ENCODE results near the gene NFKBIB. TPM values are rescaled to one million over a fixed set of nuclear protein-coding genes. Genes with fewer than 3 reads are reported as not detected.
A peak's percentile ranks its signal among the peaks of the same experiment; 100 is the strongest.

The NFKBIB gene
- total RNA-seq, 1 donor from 2014 or later = 102 TPM

DNA sequence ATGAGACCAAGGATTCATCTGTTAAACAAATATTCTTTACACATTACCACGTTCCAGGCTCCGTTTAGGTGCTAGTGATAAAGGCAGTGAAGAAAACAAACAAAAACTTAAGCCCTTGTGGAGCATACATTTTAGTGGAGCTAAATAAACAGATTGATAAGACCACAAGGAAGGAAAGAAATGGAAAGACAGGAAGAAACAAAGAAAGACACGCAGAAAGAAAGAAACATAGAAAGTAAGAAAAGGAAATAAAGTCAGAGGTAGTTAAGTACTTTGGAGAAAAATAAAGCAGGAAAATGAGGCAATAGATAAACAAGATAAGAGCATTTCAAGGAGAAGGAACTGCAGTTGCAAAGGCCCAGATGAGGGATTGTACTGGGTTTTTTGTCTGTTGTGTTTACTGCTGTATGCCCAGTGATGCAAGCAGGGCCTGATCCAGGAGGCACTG, 998 bp downstream of the NFKBIB start:
- intact Hi-C loops (cut with micrococcal nuclease) = loop anchor here (1.0 kb wide), 1 partner anchor 52 kb away; no protein-coding TSS in a partner anchor
- H3K36me3 Mint-ChIP-seq (ENCODE audit: low read depth) = peaks cover 22% of the 10 kb centered on the region
- peaks cover 42% of the 10 kb centered on the region for H3K4me1 Mint-ChIP-seq (ENCODE audit: low read depth)
- DNase-seq (ENCODE audit: low spot score) = no peak
- peak overlapping the region; percentile 93 for H3K4me3 Mint-ChIP-seq
- H3K27ac Mint-ChIP-seq = peak overlapping the region; percentile 87
- no peaks in the 10 kb centered on the region for H3K9me3 Mint-ChIP-seq
- H3K27me3 Mint-ChIP-seq (ENCODE audit: insufficient read depth) = no peaks in the 10 kb centered on the region

DNA sequence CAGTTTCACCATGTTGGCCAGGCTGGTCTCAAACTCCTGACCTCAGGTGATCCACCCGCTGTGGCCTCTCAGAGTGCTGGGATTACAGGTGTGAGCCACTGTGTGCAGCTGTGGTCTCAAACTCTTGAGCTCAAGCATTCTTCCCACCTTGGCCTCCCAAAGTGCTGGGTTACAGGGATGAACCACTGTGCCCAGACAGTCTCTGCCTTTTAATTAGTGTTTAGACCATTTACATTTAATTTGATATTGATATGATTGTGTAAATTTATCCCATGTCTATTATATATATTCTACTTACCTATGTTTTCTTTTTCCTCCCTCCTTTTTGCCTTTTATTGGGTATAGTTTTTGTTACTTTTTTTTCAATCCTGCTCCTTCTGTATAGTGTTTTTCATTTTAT, 1.9 kb downstream of the NFKBIB start:
- no peak for DNase-seq (ENCODE audit: low spot score)
- Mint-ChIP-seq H3K4me1 (ENCODE audit: low read depth) (peaks cover 42% of the 10 kb centered on the region), H3K27me3 (ENCODE audit: insufficient read depth) (no peaks in the 10 kb centered on the region), H3K36me3 (ENCODE audit: low read depth) (peaks cover 24% of the 10 kb centered on the region), H3K4me3 (peak overlapping the region; percentile 72), H3K27ac (no peak overlapping the region), H3K9me3 (no peaks in the 10 kb centered on the region)
- intact Hi-C loops (cut with micrococcal nuclease) = loop anchor here (1.0 kb wide), 1 partner anchor 51 kb away; no protein-coding TSS in a partner anchor

DNA sequence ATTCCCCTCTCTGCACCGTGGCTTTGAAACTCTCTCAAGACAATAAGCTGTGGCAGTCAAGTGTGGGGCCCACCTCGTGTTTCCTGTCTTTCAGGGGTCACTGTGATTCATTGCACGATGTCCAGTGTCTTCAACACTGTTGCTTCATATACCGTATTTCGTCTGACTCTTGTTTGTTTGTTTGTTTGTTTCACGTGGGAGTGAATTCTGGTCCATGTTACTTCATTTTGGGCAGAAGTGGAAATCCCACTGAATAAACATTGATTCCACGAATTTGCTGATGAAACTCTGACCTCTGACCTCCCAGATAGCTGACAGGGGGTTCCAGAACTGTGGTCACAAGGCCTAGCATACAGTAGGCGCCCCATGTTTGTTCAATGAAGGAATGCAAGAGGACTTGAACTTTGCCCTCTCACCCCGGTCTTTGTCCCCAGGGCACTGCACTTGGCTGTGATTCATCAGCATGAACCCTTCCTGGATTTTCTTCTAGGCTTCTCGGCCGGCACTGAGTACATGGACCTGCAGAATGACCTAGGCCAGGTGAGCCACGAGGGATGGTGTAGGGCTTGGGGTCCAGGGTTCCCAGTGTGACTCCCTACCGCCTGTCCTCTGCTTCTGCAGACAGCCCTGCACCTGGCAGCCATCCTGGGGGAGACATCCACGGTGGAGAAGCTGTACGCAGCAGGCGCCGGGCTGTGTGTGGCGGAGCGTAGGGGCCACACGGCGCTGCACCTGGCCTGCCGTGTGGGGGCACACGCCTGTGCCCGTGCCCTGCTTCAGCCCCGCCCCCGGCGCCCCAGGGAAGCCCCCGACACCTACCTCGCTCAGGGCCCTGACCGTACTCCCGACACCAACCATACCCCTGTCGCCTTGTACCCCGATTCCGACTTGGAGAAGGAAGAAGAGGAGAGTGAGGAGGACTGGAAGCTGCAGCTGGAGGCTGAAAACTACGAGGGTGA, 5.1 kb downstream of the NFKBIB start:
- H3K9me3 Mint-ChIP-seq = no peaks in the 10 kb centered on the region
- peaks cover 25% of the 10 kb centered on the region for H3K4me1 Mint-ChIP-seq (ENCODE audit: low read depth)
- no peak overlapping the region for H3K4me3 Mint-ChIP-seq
- H3K27me3 Mint-ChIP-seq (ENCODE audit: insufficient read depth) = no peaks in the 10 kb centered on the region
- H3K36me3 Mint-ChIP-seq (ENCODE audit: low read depth) = peaks cover 36% of the 10 kb centered on the region
- DNase-seq (ENCODE audit: low spot score) = no peak
- no peak overlapping the region for H3K27ac Mint-ChIP-seq
- intact Hi-C loops (cut with micrococcal nuclease) = no loop called here

DNA sequence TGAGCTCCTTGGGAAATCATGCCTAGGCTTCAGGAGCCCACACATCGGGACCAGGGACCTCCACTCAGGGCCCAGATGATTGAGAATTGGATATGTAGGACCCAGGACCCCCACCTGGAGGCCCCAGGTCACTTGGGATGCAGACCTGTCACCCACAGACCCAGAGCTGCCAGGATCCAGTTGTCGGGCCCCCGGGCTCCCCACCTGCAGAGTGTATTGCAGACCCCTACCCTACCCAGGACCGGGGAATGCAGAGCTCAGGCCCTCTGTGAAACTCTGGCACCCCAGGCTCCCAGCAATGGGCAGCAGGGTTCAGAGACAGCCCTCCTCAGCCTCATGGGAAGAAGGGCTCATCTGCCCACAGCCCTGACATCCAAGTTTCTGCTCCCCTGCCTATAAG, 5.9 kb downstream of the NFKBIB start:
- H3K36me3 Mint-ChIP-seq (ENCODE audit: low read depth) = peaks cover 37% of the 10 kb centered on the region
- intact Hi-C loops (cut with micrococcal nuclease) = no loop called here
- H3K27ac Mint-ChIP-seq = no peak overlapping the region
- no peaks in the 10 kb centered on the region for H3K27me3 Mint-ChIP-seq (ENCODE audit: insufficient read depth)
- no peaks in the 10 kb centered on the region for H3K9me3 Mint-ChIP-seq
- H3K4me3 Mint-ChIP-seq = no peak overlapping the region
- peaks cover 23% of the 10 kb centered on the region for H3K4me1 Mint-ChIP-seq (ENCODE audit: low read depth)
- DNase-seq (ENCODE audit: low spot score) = no peak

DNA sequence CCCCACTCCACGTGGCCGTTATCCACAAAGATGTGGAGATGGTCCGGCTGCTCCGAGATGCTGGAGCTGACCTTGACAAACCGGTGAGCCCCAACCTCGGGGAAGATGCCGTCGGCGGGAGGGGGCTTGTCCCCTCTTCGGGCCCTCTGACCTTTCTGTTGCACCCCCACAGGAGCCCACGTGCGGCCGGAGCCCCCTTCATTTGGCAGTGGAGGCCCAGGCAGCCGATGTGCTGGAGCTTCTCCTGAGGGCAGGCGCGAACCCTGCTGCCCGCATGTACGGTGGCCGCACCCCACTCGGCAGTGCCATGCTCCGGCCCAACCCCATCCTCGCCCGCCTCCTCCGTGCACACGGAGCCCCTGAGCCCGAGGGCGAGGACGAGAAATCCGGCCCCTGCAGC, 7.5 kb downstream of the NFKBIB start:
- Mint-ChIP-seq H3K9me3 (no peaks in the 10 kb centered on the region), H3K27ac (no peak overlapping the region), H3K27me3 (ENCODE audit: insufficient read depth) (no peaks in the 10 kb centered on the region), H3K4me1 (ENCODE audit: low read depth) (peaks cover 10% of the 10 kb centered on the region), H3K4me3 (no peak overlapping the region), H3K36me3 (ENCODE audit: low read depth) (peaks cover 39% of the 10 kb centered on the region)
- intact Hi-C loops (cut with micrococcal nuclease) = no loop called here
- no peak for DNase-seq (ENCODE audit: low spot score)

GRCh38 chr19:38907670-38908069, 7.9 kb downstream of the NFKBIB start:
- H3K27me3 Mint-ChIP-seq (ENCODE audit: insufficient read depth) = no peaks in the 10 kb centered on the region
- H3K27ac Mint-ChIP-seq = peak overlapping the region; percentile 49
- peaks cover 39% of the 10 kb centered on the region for H3K36me3 Mint-ChIP-seq (ENCODE audit: low read depth)
- H3K9me3 Mint-ChIP-seq = no peaks in the 10 kb centered on the region
- intact Hi-C loops (cut with micrococcal nuclease) = no loop called here
- H3K4me1 Mint-ChIP-seq (ENCODE audit: low read depth) = peaks cover 12% of the 10 kb centered on the region
- no peak for DNase-seq (ENCODE audit: low spot score)
- H3K4me3 Mint-ChIP-seq = no peak overlapping the region

DNA sequence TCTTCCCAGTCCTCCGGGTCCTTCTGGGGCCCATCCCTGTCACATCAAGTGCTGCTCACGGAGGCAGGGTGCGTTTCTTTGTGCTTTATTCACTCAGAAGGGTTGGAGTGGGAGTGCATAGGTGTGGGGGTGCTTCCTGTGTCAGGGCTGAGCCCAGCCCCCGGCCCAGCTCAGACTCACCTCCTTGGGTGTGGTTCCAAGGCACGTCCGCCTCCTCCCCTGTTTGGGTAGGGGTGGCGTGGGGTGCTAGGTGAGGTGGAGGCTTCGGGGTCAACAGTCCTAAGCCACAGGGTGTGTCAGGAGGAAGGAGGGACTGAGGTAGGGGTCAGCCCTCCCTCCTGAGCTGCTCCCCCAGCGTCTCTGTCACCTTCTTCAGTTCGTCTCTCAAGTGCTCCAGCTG, 9.1 kb downstream of the NFKBIB start:
- H3K36me3 Mint-ChIP-seq (ENCODE audit: low read depth) = peaks cover 35% of the 10 kb centered on the region
- no peak overlapping the region for H3K27ac Mint-ChIP-seq
- peaks cover 18% of the 10 kb centered on the region for H3K4me1 Mint-ChIP-seq (ENCODE audit: low read depth)
- no peak overlapping the region for H3K4me3 Mint-ChIP-seq
- no peaks in the 10 kb centered on the region for H3K27me3 Mint-ChIP-seq (ENCODE audit: insufficient read depth)
- intact Hi-C loops (cut with micrococcal nuclease) = no loop called here
- no peaks in the 10 kb centered on the region for H3K9me3 Mint-ChIP-seq
- no peak for DNase-seq (ENCODE audit: low spot score)

- no peak for DNase-seq (ENCODE audit: low spot score)
- peaks cover 12% of the 10 kb centered on the region for H3K4me1 Mint-ChIP-seq (ENCODE audit: low read depth)
- no peaks in the 10 kb centered on the region for H3K27me3 Mint-ChIP-seq (ENCODE audit: insufficient read depth)
- no peak overlapping the region for H3K4me3 Mint-ChIP-seq
- no peaks in the 10 kb centered on the region for H3K9me3 Mint-ChIP-seq
- H3K36me3 Mint-ChIP-seq (ENCODE audit: low read depth) = peaks cover 23% of the 10 kb centered on the region
- intact Hi-C loops (cut with micrococcal nuclease) = no loop called here
- no peak overlapping the region for H3K27ac Mint-ChIP-seq
These were observed 10.7 kb downstream of the NFKBIB start for GRCh38 chr19:38910488-38910887.

GRCh38 chr19:38911388-38912001, 11.7 kb downstream of the NFKBIB start:
- Mint-ChIP-seq H3K4me1 (ENCODE audit: low read depth) (peaks cover 12% of the 10 kb centered on the region), H3K9me3 (no peaks in the 10 kb centered on the region), H3K4me3 (no peak overlapping the region), H3K27ac (no peak overlapping the region), H3K36me3 (ENCODE audit: low read depth) (peaks cover 19% of the 10 kb centered on the region), H3K27me3 (ENCODE audit: insufficient read depth) (no peaks in the 10 kb centered on the region)
- intact Hi-C loops (cut with micrococcal nuclease) = no loop called here
- DNase-seq (ENCODE audit: low spot score) = no peak

DNA sequence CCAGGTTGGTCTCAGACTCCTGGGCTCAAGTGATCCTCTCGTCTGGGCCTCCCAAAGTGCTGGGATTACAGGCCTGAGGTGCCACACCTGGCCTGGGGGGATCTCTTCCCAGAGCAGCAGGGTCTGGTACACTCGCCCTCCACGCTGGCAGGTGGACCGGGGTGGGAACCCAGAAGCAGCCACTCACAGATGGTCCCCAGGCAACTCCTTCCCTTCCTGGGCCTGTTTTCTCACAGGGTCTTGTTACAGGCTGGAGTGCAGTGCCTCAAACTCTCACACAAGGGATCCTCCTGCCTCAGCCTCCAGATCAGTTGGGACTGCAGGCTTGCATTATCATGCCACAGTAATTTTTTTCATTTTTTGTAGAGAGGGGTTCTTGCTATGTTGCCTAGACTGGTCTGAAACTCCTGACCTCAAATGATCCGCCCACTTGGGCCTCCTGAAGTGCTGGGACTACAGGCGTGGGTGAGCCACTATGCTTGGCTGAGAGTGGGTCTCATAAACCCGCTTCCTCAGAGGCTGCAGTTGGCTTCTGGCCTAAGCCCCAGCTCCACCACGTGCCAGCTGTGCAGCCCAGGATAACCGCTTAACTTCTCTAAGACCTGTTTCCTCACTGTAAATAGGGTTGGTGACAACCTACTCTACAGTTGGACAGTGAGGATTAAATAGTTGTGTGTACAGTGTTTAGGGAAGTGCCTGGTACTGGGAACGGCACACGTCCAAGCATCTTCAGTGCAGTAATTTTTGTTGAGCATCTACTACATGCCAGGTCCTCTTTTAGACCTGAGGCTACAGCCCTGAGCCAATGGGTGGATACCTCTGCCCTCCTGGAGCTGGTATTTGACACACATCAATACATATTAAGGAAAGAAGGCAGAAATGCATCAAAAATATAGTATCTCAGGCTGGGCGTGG, 13.1 kb downstream of the NFKBIB start:
- peaks cover 10% of the 10 kb centered on the region for H3K36me3 Mint-ChIP-seq (ENCODE audit: low read depth)
- H3K4me3 Mint-ChIP-seq = no peak overlapping the region
- H3K27me3 Mint-ChIP-seq (ENCODE audit: insufficient read depth) = no peaks in the 10 kb centered on the region
- no peaks in the 10 kb centered on the region for H3K9me3 Mint-ChIP-seq
- intact Hi-C loops (cut with micrococcal nuclease) = no loop called here
- no peak for DNase-seq (ENCODE audit: low spot score)
- H3K4me1 Mint-ChIP-seq (ENCODE audit: low read depth) = peaks cover 9% of the 10 kb centered on the region
- peak overlapping the region; percentile 61 for H3K27ac Mint-ChIP-seq

GRCh38 chr19:38913958-38914357, 14.2 kb downstream of the NFKBIB start:
- intact Hi-C loops (cut with micrococcal nuclease) = no loop called here
- H3K27ac Mint-ChIP-seq = no peak overlapping the region
- H3K27me3 Mint-ChIP-seq (ENCODE audit: insufficient read depth) = no peaks in the 10 kb centered on the region
- no peaks in the 10 kb centered on the region for H3K9me3 Mint-ChIP-seq
- peaks cover 4% of the 10 kb centered on the region for H3K36me3 Mint-ChIP-seq (ENCODE audit: low read depth)
- H3K4me1 Mint-ChIP-seq (ENCODE audit: low read depth) = peaks cover 8% of the 10 kb centered on the region
- no peak for DNase-seq (ENCODE audit: low spot score)
- no peak overlapping the region for H3K4me3 Mint-ChIP-seq
